Body of pancreas (tissue), 4 donors: ENCODE data around the gene DYDC2.

ENCODE experiments used
- CTCF ChIP-seq, 7 experiments: fragments of 450-650 bp in 4 of 7; fragments of 200-600 bp in 3 of 7; sonication (generic) in 3 of 7; IDR thresholded peaks; one replicate each; pipeline ENCODE4 v1.5.1; 2016 to 2019; ENCODE audit warnings: antibody characterized with exemption in 7 of 7
- POLR2A ChIP-seq, 3 donors: fragments of 450-650 bp; IDR thresholded peaks; one replicate each; pipeline ENCODE4 v1.6.1; 2016; ENCODE audit warnings: antibody characterized with exemption in 3 of 3, mild to moderate bottlenecking in 2 of 3

GRCh38 chr10:80415734-80416478, 59.3 kb downstream of the DYDC2 start:
- TF ChIP-seq POLR2A (IDR thresholded peaks at IDR 0.05) (no peak), CTCF (IDR thresholded peaks at IDR 0.05) (no peak)
